Esophagus squamous epithelium (tissue), 5 donors: Measurements from ENCODE around the gene CASP7. TPM values are rescaled to one million over a fixed set of nuclear protein-coding genes. Genes with fewer than 3 reads are reported as not detected.

Experiments
- DNase-seq: peaks from one replicate; lab custom pipeline; 2025; lab: John Stamatoyannopoulos, UW
- H3K27ac ChIP-seq, 4 donors: fragments of 200-600 bp; sonication (generic); one replicate each; pipeline ENCODE4 v1.5.1; 2016 to 2019; ENCODE audit warnings: mild to moderate bottlenecking in 1 of 4
- H3K27me3 ChIP-seq, 4 donors: fragments of 200-600 bp; sonication (generic); 1 replicate in 3 of 4; 2 replicates in 1 of 4; pipeline versions ENCODE4 v1.5.1 to v1.6.0; 2017 to 2021; ENCODE audit warnings: antibody characterized with exemption in 1 of 4
- H3K36me3 ChIP-seq, 3 donors: fragments of 200-600 bp; sonication (generic); one replicate each; pipeline ENCODE4 v1.5.1; 2016 to 2019
- H3K4me1 ChIP-seq, 3 donors: fragments of 200-600 bp; sonication (generic); one replicate each; pipeline ENCODE4 v1.5.1; 2017 to 2019
- H3K4me3 ChIP-seq, 4 donors: fragments of 200-600 bp; sonication (generic); 1 replicate in 3 of 4; 2 replicates in 1 of 4; pipeline ENCODE4 v1.5.1; 2016 to 2019; ENCODE audit warnings: mild to moderate bottlenecking in 2 of 4, moderate library complexity in 1 of 4
- H3K9me3 ChIP-seq, 3 donors: fragments of 200-600 bp; sonication (generic); one replicate each; pipeline ENCODE4 v1.5.1; 2016 to 2019
- POLR2A ChIP-seq, 4 donors: fragments of 450-650 bp; IDR thresholded peaks; one replicate each; pipeline ENCODE4 v1.6.1; 2017; ENCODE audit warnings: antibody characterized with exemption in 4 of 4, mild to moderate bottlenecking in 4 of 4, moderate library complexity in 3 of 4
- WGBS, 2 donors: methylation state at CpG; one replicate each; pipeline ENCODE4 v1.1.5; 2018; 5-methylcytosine and 5-hydroxymethylcytosine counted together
- intact Hi-C: fragments of 100-400 bp; cut with DNase I; formaldehyde crosslinking; loops from one replicate; pipeline ENCODE4 v1.15.0; 2022
- total RNA-seq, 4 donors: library from RNA; depleted of rRNA; stranded (reverse); fragments of >200 nt; gene quantifications; one replicate each; pipeline ENCODE4 v1.1.0, GENCODE V29; 2016
- TF ChIP-seq, protein P1 (sequence below), 6 experiments: fragments of 450-650 bp in 4 of 6; fragments of 200-600 bp in 2 of 6; sonication (generic) in 2 of 6; IDR thresholded peaks; one replicate each; pipeline ENCODE4 v1.5.1; 2016 to 2019; ENCODE audit warnings: antibody characterized with exemption in 6 of 6, mild to moderate bottlenecking in 4 of 6, moderate library complexity in 4 of 6
- donor health status: DM: yes; HTN: yes; CAD: no.

The CASP7 gene
- total RNA-seq, 4 donors from 2014 or later = 12.9 to 24.2 (median 18.8) TPM

DNA sequence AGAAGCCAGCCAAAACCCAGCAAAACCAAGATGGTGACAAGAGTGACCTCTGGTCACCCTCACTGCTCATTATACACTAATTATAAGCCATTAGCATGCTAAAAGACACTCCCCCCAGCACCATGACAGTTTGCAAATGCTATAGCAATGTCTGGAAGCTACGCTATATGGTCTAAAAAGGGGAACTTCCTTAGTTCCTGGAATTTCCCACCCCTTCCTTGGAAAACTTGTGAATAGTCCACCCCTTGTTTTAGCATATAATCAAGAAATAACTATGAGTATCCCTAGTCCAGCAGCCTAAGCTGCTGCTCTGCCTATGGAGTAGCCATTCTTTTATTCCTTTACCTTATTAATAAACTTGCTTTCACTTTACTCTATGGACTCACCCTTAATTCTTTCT is 16.0 kb downstream of the CASP7 start:
- H3K9me3 ChIP-seq = peaks cover 0 to 31% (median 22%) of the 10 kb centered on the region in 3 donors

DNA sequence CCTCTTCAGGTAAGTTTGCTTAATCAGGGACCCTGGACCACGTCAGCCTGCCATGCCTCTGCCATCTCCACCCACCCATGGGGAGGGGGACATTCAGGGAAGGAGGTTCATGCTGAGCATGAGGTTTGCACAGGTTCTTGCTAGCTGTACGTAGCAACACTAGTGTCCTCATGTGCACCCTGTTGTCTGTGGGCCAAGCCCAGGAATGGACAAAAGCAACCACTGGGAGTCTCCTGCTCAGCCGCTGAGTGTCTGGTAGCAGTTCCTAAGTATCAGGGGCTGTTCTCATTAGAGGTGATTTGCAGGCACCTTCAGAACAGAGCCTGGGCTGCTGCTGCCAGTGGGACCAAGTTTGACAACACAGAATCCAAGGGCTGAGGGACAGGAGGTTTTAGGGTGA is 17.9 kb downstream of the CASP7 start:
- H3K9me3 ChIP-seq = peaks cover 0 to 20% (median 13%) of the 10 kb centered on the region in 3 donors
- TF ChIP-seq, protein P1, sequence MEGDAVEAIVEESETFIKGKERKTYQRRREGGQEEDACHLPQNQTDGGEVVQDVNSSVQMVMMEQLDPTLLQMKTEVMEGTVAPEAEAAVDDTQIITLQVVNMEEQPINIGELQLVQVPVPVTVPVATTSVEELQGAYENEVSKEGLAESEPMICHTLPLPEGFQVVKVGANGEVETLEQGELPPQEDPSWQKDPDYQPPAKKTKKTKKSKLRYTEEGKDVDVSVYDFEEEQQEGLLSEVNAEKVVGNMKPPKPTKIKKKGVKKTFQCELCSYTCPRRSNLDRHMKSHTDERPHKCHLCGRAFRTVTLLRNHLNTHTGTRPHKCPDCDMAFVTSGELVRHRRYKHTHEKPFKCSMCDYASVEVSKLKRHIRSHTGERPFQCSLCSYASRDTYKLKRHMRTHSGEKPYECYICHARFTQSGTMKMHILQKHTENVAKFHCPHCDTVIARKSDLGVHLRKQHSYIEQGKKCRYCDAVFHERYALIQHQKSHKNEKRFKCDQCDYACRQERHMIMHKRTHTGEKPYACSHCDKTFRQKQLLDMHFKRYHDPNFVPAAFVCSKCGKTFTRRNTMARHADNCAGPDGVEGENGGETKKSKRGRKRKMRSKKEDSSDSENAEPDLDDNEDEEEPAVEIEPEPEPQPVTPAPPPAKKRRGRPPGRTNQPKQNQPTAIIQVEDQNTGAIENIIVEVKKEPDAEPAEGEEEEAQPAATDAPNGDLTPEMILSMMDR (IDR thresholded peaks at IDR 0.05) = no peak
- no peak for TF ChIP-seq POLR2A (IDR thresholded peaks at IDR 0.05)
- H3K27me3 ChIP-seq = no peaks in the 10 kb centered on the region
- no peak for DNase-seq
- WGBS, 2 donors = 83 to 93% methylated on average over 2 to 3 of the region's 3 CpGs
- no peak overlapping the region for H3K4me3 ChIP-seq
- no peak overlapping the region for H3K27ac ChIP-seq
- intact Hi-C loops = no loop called here
- peaks cover 0 to 66% (median 9%) of the 10 kb centered on the region in 3 donors for H3K36me3 ChIP-seq
- H3K4me1 ChIP-seq = peaks cover 0 to 9% (median 0%) of the 10 kb centered on the region in 3 donors

More for the DNA sequence above, 16.0 kb downstream of the CASP7 start:
- no peaks in the 10 kb centered on the region for H3K4me1 ChIP-seq
- peaks cover 0 to 74% (median 9%) of the 10 kb centered on the region in 3 donors for H3K36me3 ChIP-seq
- H3K4me3 ChIP-seq = no peak overlapping the region
- TF ChIP-seq POLR2A (IDR thresholded peaks at IDR 0.05) = no peak
- TF ChIP-seq, protein P1 (IDR thresholded peaks at IDR 0.05) = no peak
- no peak overlapping the region for H3K27ac ChIP-seq
- H3K27me3 ChIP-seq = no peaks in the 10 kb centered on the region
- 88 to 94% methylated on average over 1 of the region's 1 CpG for WGBS, 2 donors
- intact Hi-C loops = no loop called here
- no peak for DNase-seq

DNA sequence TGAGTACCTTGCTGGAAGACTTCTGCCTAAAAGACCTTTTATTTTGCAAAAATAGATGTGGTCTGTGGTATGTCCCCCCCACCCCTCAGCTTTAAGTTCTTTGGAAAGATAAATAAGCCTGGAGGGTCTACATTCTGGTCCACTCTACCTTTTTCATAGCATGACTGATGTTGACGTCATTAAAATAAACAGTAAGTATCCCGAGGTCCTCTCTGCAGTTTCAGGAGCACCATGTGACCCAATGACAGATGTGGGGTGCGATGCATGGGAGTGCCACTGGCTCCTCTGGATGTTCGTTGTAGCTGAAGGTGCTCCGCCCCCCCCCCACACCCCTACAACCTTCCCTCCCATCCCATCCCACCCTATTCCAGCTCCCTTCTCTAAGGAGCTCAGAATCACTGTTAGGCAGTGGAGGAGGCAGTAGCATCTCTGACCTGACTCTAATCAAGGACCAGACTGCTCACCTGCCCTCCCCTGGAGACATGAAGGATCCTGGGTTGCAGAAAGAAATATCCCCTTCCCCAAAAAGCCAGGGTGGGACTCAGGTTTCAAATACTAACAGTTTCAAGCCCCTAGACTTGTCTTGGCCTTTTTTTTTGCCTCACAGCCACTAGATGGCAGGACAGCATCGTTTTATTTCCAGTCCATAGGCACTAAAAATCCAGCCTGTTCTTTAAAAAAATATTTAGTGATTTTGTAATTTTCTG is 25.1 kb downstream of the CASP7 start:
- Histone ChIP-seq H3K27me3 (no peaks in the 10 kb centered on the region), H3K27ac (no peak overlapping the region), H3K4me3 (no peak overlapping the region), H3K36me3 (peaks cover 0 to 30% (median 0%) of the 10 kb centered on the region in 3 donors), H3K4me1 (peaks cover 0 to 43% (median 0%) of the 10 kb centered on the region in 3 donors), H3K9me3 (no peaks in the 10 kb centered on the region)
- no peak for TF ChIP-seq POLR2A (IDR thresholded peaks at IDR 0.05)
- TF ChIP-seq, protein P1 (IDR thresholded peaks at IDR 0.05) = peak in 5 of 6 experiments; percentile 42 to 66 (median 57)
- intact Hi-C loops = loop anchor here (10.0 kb wide), 1 partner anchor 410 kb away; no protein-coding TSS in a partner anchor
- no peak for DNase-seq
- 36 to 45% methylated on average over 3 to 5 of the region's 6 CpGs for WGBS, 2 donors

DNA sequence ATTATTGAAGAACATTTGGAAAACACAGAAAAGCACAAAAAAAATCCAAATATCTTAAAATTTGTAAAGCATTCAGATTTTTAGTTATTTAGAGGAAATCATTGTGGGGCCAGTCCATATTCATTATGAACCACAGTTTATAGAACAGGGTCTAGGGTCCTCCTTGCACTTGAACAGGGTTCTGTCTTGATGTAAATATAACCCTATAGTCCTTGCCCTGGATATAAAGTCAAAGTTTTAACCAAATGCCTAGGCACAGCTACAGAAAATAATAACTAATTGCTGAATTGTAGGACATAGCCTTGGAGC is 25.6 kb downstream of the CASP7 start:
- no peak overlapping the region for H3K27ac ChIP-seq
- intact Hi-C loops = loop anchor here (10.0 kb wide), 1 partner anchor 410 kb away; no protein-coding TSS in a partner anchor
- TF ChIP-seq POLR2A (IDR thresholded peaks at IDR 0.05) = no peak
- TF ChIP-seq, protein P1 (IDR thresholded peaks at IDR 0.05) = no peak
- H3K4me3 ChIP-seq = no peak overlapping the region
- DNase-seq = no peak
- H3K4me1 ChIP-seq = peaks cover 0 to 46% (median 0%) of the 10 kb centered on the region in 3 donors
- H3K9me3 ChIP-seq = no peaks in the 10 kb centered on the region
- no peaks in the 10 kb centered on the region for H3K27me3 ChIP-seq
- peaks cover 0 to 28% (median 0%) of the 10 kb centered on the region in 3 donors for H3K36me3 ChIP-seq

DNA sequence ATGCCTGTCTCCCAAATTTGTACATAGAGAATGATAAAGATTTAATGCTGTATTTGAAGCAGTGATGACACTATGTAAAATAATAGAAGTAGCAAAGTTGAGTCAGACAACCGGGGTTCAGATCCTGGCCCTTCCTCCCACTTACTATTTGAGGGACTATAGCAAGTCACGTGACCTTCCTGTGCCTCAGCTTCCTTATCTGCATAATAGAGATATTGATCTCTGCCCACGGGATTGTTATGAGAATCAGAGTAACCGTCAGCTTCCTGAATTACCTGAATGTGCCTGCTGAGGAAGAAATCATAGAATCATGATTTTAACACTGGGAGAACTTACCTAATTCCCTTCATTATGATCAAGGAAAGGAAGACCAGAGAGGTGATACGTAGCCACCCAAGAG is 26.9 kb downstream of the CASP7 start:
- Histone ChIP-seq H3K27me3 (no peaks in the 10 kb centered on the region), H3K9me3 (no peaks in the 10 kb centered on the region), H3K4me1 (peaks cover 0 to 58% (median 2%) of the 10 kb centered on the region in 3 donors), H3K4me3 (no peak overlapping the region), H3K36me3 (peaks cover 0 to 16% (median 0%) of the 10 kb centered on the region in 3 donors), H3K27ac (no peak overlapping the region)
- DNase-seq = no peak
- no peak for TF ChIP-seq POLR2A (IDR thresholded peaks at IDR 0.05)
- TF ChIP-seq, protein P1 (IDR thresholded peaks at IDR 0.05) = no peak
- WGBS, 2 donors = 70% methylated on average over 5 of the region's 5 CpGs
- intact Hi-C loops = loop anchor here (10.0 kb wide), 1 partner anchor 408 kb away; no protein-coding TSS in a partner anchor
